ENCODE data around the gene ZEB1.
"Not testable (repeated sequence)": the region's sequence is repeated elsewhere in the genome, so short reads cannot be mapped to it uniquely, and the experiment has no call there.

Gene ZEB1

GRCh38 chr10:31426401-31426800 lies 107.4 kb downstream of the ZEB1 start:
- H3K4me3 ChIP-seq (ENCODE audit: low read length): no peak overlapping the region
- no peak for DNase-seq
- TF ChIP-seq CTCF (IDR thresholded peaks at IDR 0.05; ENCODE audit: low read length) (no peak), EZH2phosphoT487 (IDR thresholded peaks at IDR 0.05; ENCODE audit: low read length) (no peak), EZH2 (optimal IDR thresholded peaks at IDR 0.05; ENCODE audit: low read depth, low read length) (no peak)
- H3K36me3 ChIP-seq (replicated peaks; ENCODE audit: insufficient read depth, low read length): no peaks in the 10 kb centered on the region
- H3K9me3 ChIP-seq (replicated peaks; ENCODE audit: insufficient read depth, low read length): no peaks in the 10 kb centered on the region
- H3K27me3 ChIP-seq (replicated peaks; ENCODE audit: insufficient read depth, low read length): no peaks in the 10 kb centered on the region
- H3K4me2 ChIP-seq (ENCODE audit: low read depth, low read length): no peak overlapping the region
- no peaks in the 10 kb centered on the region for H4K20me1 ChIP-seq (ENCODE audit: insufficient read depth, low read length)
- no peak overlapping the region for H3K27ac ChIP-seq (ENCODE audit: low read length)
- no peaks in the 10 kb centered on the region for H3K9me2 ChIP-seq (replicated peaks; ENCODE audit: insufficient read depth, low read length)
- no peaks in the 10 kb centered on the region for H3K4me1 ChIP-seq (ENCODE audit: low read length)
- no peaks in the 10 kb centered on the region for H3K79me2 ChIP-seq (ENCODE audit: low read length)
- no peaks in the 10 kb centered on the region for H3F3A ChIP-seq (ENCODE audit: insufficient read depth, low read length)
- H2AFZ ChIP-seq (ENCODE audit: low read length): no peak overlapping the region
- no peak overlapping the region for H3K9ac ChIP-seq (ENCODE audit: low read length)

GRCh38 chr10:31427334-31427733 lies 108.3 kb downstream of the ZEB1 start:
- not testable (repeated sequence) for H3K9me3 ChIP-seq (replicated peaks; ENCODE audit: insufficient read depth, low read length); H4K20me1 ChIP-seq (ENCODE audit: insufficient read depth, low read length); H3K4me2 ChIP-seq (ENCODE audit: low read depth, low read length); H3K27ac ChIP-seq (ENCODE audit: low read length); H3K27me3 ChIP-seq (replicated peaks; ENCODE audit: insufficient read depth, low read length); H3K4me3 ChIP-seq (ENCODE audit: low read length); DNase-seq; H3K9me2 ChIP-seq (replicated peaks; ENCODE audit: insufficient read depth, low read length); H3K36me3 ChIP-seq (replicated peaks; ENCODE audit: insufficient read depth, low read length); H3K4me1 ChIP-seq (ENCODE audit: low read length); H2AFZ ChIP-seq (ENCODE audit: low read length); H3K79me2 ChIP-seq (ENCODE audit: low read length); H3F3A ChIP-seq (ENCODE audit: insufficient read depth, low read length); H3K9ac ChIP-seq (ENCODE audit: low read length)

- H3K9me2 ChIP-seq (replicated peaks; ENCODE audit: insufficient read depth, low read length); H4K20me1 ChIP-seq (ENCODE audit: insufficient read depth, low read length); H3K79me2 ChIP-seq (ENCODE audit: low read length); H3K4me1 ChIP-seq (ENCODE audit: low read length); H3K4me3 ChIP-seq (ENCODE audit: low read length); DNase-seq; H3K4me2 ChIP-seq (ENCODE audit: low read depth, low read length); H3K27ac ChIP-seq (ENCODE audit: low read length); H3K27me3 ChIP-seq (replicated peaks; ENCODE audit: insufficient read depth, low read length); H3K36me3 ChIP-seq (replicated peaks; ENCODE audit: insufficient read depth, low read length); H3K9ac ChIP-seq (ENCODE audit: low read length); H3F3A ChIP-seq (ENCODE audit: insufficient read depth, low read length); H3K9me3 ChIP-seq (replicated peaks; ENCODE audit: insufficient read depth, low read length); H2AFZ ChIP-seq (ENCODE audit: low read length): not testable (repeated sequence)
These were observed 109.5 kb downstream of the ZEB1 start for GRCh38 chr10:31428499-31428898.

GRCh38 chr10:31431021-31431420 lies 112.0 kb downstream of the ZEB1 start:
- H3K4me3 ChIP-seq (ENCODE audit: low read length): no peak overlapping the region
- H2AFZ ChIP-seq (ENCODE audit: low read length): no peak overlapping the region
- no peak overlapping the region for H3K27ac ChIP-seq (ENCODE audit: low read length)
- H3K27me3 ChIP-seq (replicated peaks; ENCODE audit: insufficient read depth, low read length): no peaks in the 10 kb centered on the region
- H3K9me2 ChIP-seq (replicated peaks; ENCODE audit: insufficient read depth, low read length): no peaks in the 10 kb centered on the region
- TF ChIP-seq EZH2phosphoT487 (IDR thresholded peaks at IDR 0.05; ENCODE audit: low read length) (no peak), EZH2 (optimal IDR thresholded peaks at IDR 0.05; ENCODE audit: low read depth, low read length) (no peak), CTCF (IDR thresholded peaks at IDR 0.05; ENCODE audit: low read length) (no peak)
- no peaks in the 10 kb centered on the region for H3K36me3 ChIP-seq (replicated peaks; ENCODE audit: insufficient read depth, low read length)
- H4K20me1 ChIP-seq (ENCODE audit: insufficient read depth, low read length): no peaks in the 10 kb centered on the region
- H3K9ac ChIP-seq (ENCODE audit: low read length): no peak overlapping the region
- no peaks in the 10 kb centered on the region for H3K4me1 ChIP-seq (ENCODE audit: low read length)
- H3F3A ChIP-seq (ENCODE audit: insufficient read depth, low read length): no peaks in the 10 kb centered on the region
- no peak for DNase-seq
- H3K9me3 ChIP-seq (replicated peaks; ENCODE audit: insufficient read depth, low read length): no peaks in the 10 kb centered on the region
- no peak overlapping the region for H3K4me2 ChIP-seq (ENCODE audit: low read depth, low read length)
- H3K79me2 ChIP-seq (ENCODE audit: low read length): no peaks in the 10 kb centered on the region
